Activated CD4-positive, alpha-beta T cell treated with anti-CD3 and anti-CD28 coated beads, Interleukin-2, amount 10 ng/mL, durations not matched to agents 24 days and 14 days (primary cell): ENCODE data around the gene PEX7. TPM values are rescaled to one million over a fixed set of nuclear protein-coding genes. Genes with fewer than 3 reads are reported as not detected.
A peak's percentile ranks its signal among the peaks of the same experiment; 100 is the strongest.
"Not testable (repeated sequence)": the region's sequence is repeated elsewhere in the genome, so short reads cannot be mapped to it uniquely, and the experiment has no call there.

Source experiments
- DNase-seq: peaks from one replicate; pipeline ENCODE4 v3.0.0; 2022
- H3K27ac Mint-ChIP-seq: one replicate; pipeline ENCODE4 v1.8.0; 2022; ENCODE audit warnings: mild to moderate bottlenecking, mixed read lengths
- H3K27me3 Mint-ChIP-seq: one replicate; pipeline ENCODE4 v1.8.0; 2022; ENCODE audit warnings: mixed read lengths
- H3K36me3 Mint-ChIP-seq: one replicate; pipeline ENCODE4 v1.8.0; 2022; ENCODE audit warnings: low read depth, mild to moderate bottlenecking, mixed read lengths
- H3K4me1 Mint-ChIP-seq: one replicate; pipeline ENCODE4 v1.8.0; 2021; ENCODE audit warnings: mixed read lengths
- H3K4me3 Mint-ChIP-seq: one replicate; pipeline ENCODE4 v1.8.0; 2022; ENCODE audit warnings: mild to moderate bottlenecking, moderate library complexity, mixed read lengths
- H3K9me3 Mint-ChIP-seq: one replicate; pipeline ENCODE4 v1.8.0; 2021; ENCODE audit warnings: mixed read lengths
- intact Hi-C: fragments of 100-400 bp; cut with micrococcal nuclease; formaldehyde crosslinking; loops from one replicate; pipeline ENCODE4 v1.15.1; 2023
- total RNA-seq: library from RNA; stranded (reverse); gene quantifications from 2 replicates; pipeline ENCODE4 v1.2.3, GENCODE V29; 2022

The PEX7 gene
- total RNA-seq, 1 donor from 2014 or later, result 4.3 TPM

GRCh38 chr6:136784271-136784664 lies 38.1 kb upstream of the PEX7 start:
- intact Hi-C loops, result loop anchor here (2.0 kb wide), 1 partner anchor 19 kb away; no protein-coding TSS in a partner anchor
- Mint-ChIP-seq H3K36me3 (peaks cover 31% of the 10 kb centered on the region), H3K27me3 (no peaks in the 10 kb centered on the region), H3K9me3 (no peaks in the 10 kb centered on the region), H3K4me3 (peak overlapping the region; percentile 73), H3K27ac (peak overlapping the region; percentile 66), H3K4me1 (peaks cover 62% of the 10 kb centered on the region)
- DNase-seq, result no peak

GRCh38 chr6:136784910-136785746 lies 37.3 kb upstream of the PEX7 start:
- DNase-seq, result peak; percentile 80
- Mint-ChIP-seq H3K36me3 (peaks cover 28% of the 10 kb centered on the region), H3K27me3 (no peaks in the 10 kb centered on the region), H3K9me3 (no peaks in the 10 kb centered on the region), H3K4me3 (peak overlapping the region; percentile 73), H3K27ac (peak overlapping the region; percentile 87), H3K4me1 (peaks cover 62% of the 10 kb centered on the region)
- intact Hi-C loops, result loop anchor here (2.0 kb wide), 1 partner anchor 20 kb away; no protein-coding TSS in a partner anchor

- H3K27ac Mint-ChIP-seq, result no peak overlapping the region
- no peak overlapping the region for H3K4me3 Mint-ChIP-seq
- peak; percentile 50 for DNase-seq
- H3K4me1 Mint-ChIP-seq, result peaks cover 68% of the 10 kb centered on the region
- no peaks in the 10 kb centered on the region for H3K27me3 Mint-ChIP-seq
- intact Hi-C loops, result no loop called here
- no peaks in the 10 kb centered on the region for H3K9me3 Mint-ChIP-seq
- H3K36me3 Mint-ChIP-seq, result peaks cover 31% of the 10 kb centered on the region
Measured at GRCh38 chr6:136786658-136787057, 35.7 kb upstream of the PEX7 start.

- no peak for DNase-seq
Measured at GRCh38 chr6:136787726-136788068, 34.7 kb upstream of the PEX7 start.

GRCh38 chr6:136788069-136788902 lies 34.1 kb upstream of the PEX7 start:
- H3K4me1 Mint-ChIP-seq, result peaks cover 60% of the 10 kb centered on the region
- peak overlapping the region; percentile 87 for H3K27ac Mint-ChIP-seq
- peaks cover 27% of the 10 kb centered on the region for H3K36me3 Mint-ChIP-seq
- intact Hi-C loops, result loop anchor here (1.0 to 2.0 kb wide), 3 partner anchors 13 to 194 kb away; no protein-coding TSS in a partner anchor
- DNase-seq, result peak; percentile 71
- H3K27me3 Mint-ChIP-seq, result no peaks in the 10 kb centered on the region
- no peaks in the 10 kb centered on the region for H3K9me3 Mint-ChIP-seq
- peak overlapping the region; percentile 70 for H3K4me3 Mint-ChIP-seq

More at GRCh38 chr6:136787726-136788068, 34.7 kb upstream of the PEX7 start:
- no peaks in the 10 kb centered on the region for H3K27me3 Mint-ChIP-seq
- peaks cover 28% of the 10 kb centered on the region for H3K36me3 Mint-ChIP-seq
- no peaks in the 10 kb centered on the region for H3K9me3 Mint-ChIP-seq
- intact Hi-C loops, result loop anchor here (1.0 to 2.0 kb wide), 3 partner anchors 13 to 193 kb away; no protein-coding TSS in a partner anchor
- peak overlapping the region; percentile 70 for H3K4me3 Mint-ChIP-seq
- peak overlapping the region; percentile 87 for H3K27ac Mint-ChIP-seq
- peaks cover 62% of the 10 kb centered on the region for H3K4me1 Mint-ChIP-seq

GRCh38 chr6:136789440-136789839 lies 33.0 kb upstream of the PEX7 start:
- peaks cover 16% of the 10 kb centered on the region for H3K36me3 Mint-ChIP-seq
- not testable (repeated sequence) for H3K27me3 Mint-ChIP-seq, DNase-seq, H3K9me3 Mint-ChIP-seq
- peaks cover 52% of the 10 kb centered on the region for H3K4me1 Mint-ChIP-seq
- intact Hi-C loops, result loop anchor here (2.0 kb wide), 1 partner anchor 15 kb away; no protein-coding TSS in a partner anchor
- peak overlapping the region; percentile 53 for H3K27ac Mint-ChIP-seq
- H3K4me3 Mint-ChIP-seq, result peak overlapping the region; percentile 55

GRCh38 chr6:136790411-136791295 lies 31.7 kb upstream of the PEX7 start:
- Mint-ChIP-seq H3K36me3 (peaks cover 9% of the 10 kb centered on the region), H3K27me3 (no peaks in the 10 kb centered on the region), H3K27ac (peak overlapping the region; percentile 83), H3K9me3 (no peaks in the 10 kb centered on the region), H3K4me1 (peaks cover 40% of the 10 kb centered on the region), H3K4me3 (peak overlapping the region; percentile 84)
- DNase-seq, result no peak
- intact Hi-C loops, result no loop called here

GRCh38 chr6:136791296-136792094 lies 30.9 kb upstream of the PEX7 start:
- Mint-ChIP-seq H3K9me3 (no peaks in the 10 kb centered on the region), H3K27ac (peak overlapping the region; percentile 83), H3K36me3 (peaks cover 9% of the 10 kb centered on the region), H3K4me1 (peaks cover 34% of the 10 kb centered on the region), H3K27me3 (no peaks in the 10 kb centered on the region), H3K4me3 (peak overlapping the region; percentile 84)
- intact Hi-C loops, result loop anchor here (1.0 to 2.0 kb wide), 3 partner anchors 73 to 503 kb away; partner anchors contain the start of gene BCLAF1
- peak; percentile 89 for DNase-seq

- Mint-ChIP-seq H3K4me3 (peak overlapping the region; percentile 84), H3K36me3 (peaks cover 9% of the 10 kb centered on the region), H3K27ac (peak overlapping the region; percentile 96), H3K27me3 (no peaks in the 10 kb centered on the region), H3K4me1 (peaks cover 32% of the 10 kb centered on the region), H3K9me3 (no peaks in the 10 kb centered on the region)
- intact Hi-C loops, result loop anchor here (1.0 to 2.0 kb wide), 3 partner anchors 73 to 503 kb away; partner anchors contain the start of gene BCLAF1
- DNase-seq, result no peak
Measured at GRCh38 chr6:136792095-136792409, 30.3 kb upstream of the PEX7 start.

- H3K27ac Mint-ChIP-seq, result peak within 1 kb of the TSS; percentile 96
- peak; percentile 98 for DNase-seq
- intact Hi-C loops, result loop anchor here (1.0 to 2.0 kb wide), 7 partner anchors 30 to 504 kb away; partner anchors contain the start of genes BCLAF1 and PEX7
- peaks cover 9% of the 10 kb centered on the region for H3K36me3 Mint-ChIP-seq
- peaks cover 3% of the 10 kb centered on the region for H3K27me3 Mint-ChIP-seq
- H3K4me1 Mint-ChIP-seq, result peaks cover 26% of the 10 kb centered on the region
- H3K4me3 Mint-ChIP-seq, result peak within 1 kb of the TSS; percentile 84
- H3K9me3 Mint-ChIP-seq, result no peaks in the 10 kb centered on the region
Measured at GRCh38 chr6:136792410-136793262, 29.8 kb upstream of the PEX7 start, which contains the start of gene MAP3K5. Gene MAP3K5, minus strand, starts transcription at chr6:136792477. Its CDS starts 320 bp downstream, at chr6:136792157.

- peak overlapping the region; percentile 96 for H3K27ac Mint-ChIP-seq
- no peak for DNase-seq
- peaks cover 7% of the 10 kb centered on the region for H3K36me3 Mint-ChIP-seq
- H3K4me1 Mint-ChIP-seq, result peaks cover 19% of the 10 kb centered on the region
- H3K4me3 Mint-ChIP-seq, result peak overlapping the region; percentile 84
- no peaks in the 10 kb centered on the region for H3K9me3 Mint-ChIP-seq
- peaks cover 10% of the 10 kb centered on the region for H3K27me3 Mint-ChIP-seq
- intact Hi-C loops, result loop anchor here (1.0 to 2.0 kb wide), 6 partner anchors 29 to 505 kb away; partner anchors contain the start of genes BCLAF1 and PEX7
Measured at GRCh38 chr6:136793363-136793762, 29.0 kb upstream of the PEX7 start.
